ENCODE measurements around the gene GINS2.
A peak's percentile ranks its signal among the peaks of the same experiment; 100 is the strongest.

Gene GINS2

DNA sequence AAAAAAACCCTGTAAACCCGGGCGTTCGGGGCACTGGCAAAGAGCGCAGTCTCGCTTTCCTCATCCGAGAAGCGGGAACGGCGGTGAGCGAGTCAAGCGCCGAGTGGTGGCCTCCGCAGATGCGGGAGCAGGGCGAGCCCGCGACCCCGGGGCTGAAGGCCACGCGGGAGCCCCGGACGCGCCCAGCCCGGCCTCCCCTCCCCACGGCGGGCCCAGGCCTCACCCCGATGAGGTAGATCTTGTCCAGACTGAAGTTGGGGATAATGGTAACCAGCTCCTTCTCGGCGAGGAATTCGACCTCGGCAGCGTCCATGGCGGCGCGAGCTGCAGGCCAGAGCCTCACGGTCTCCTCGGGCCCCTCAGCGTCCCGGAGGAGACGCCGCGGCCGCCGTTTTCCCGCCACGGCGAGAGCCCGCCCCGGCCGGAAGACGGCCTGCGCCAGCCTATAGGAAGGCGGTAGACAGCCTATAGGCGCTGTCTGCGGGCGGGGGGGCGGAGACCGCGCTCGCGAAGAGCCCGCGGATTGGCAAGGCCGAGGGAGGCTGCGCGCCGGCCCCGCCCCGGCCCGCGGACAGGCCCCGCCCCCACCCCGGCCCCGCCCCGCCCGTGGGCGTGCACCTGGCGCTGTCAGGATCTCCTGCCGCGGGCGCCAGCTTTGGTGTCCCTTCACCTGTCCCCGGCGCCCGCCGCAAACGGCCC is at the start of gene GINS2:
TSS of gene GINS2 (minus strand) at position 369 of the 699 bp plus-strand sequence. CDS start at position 313, 56 bp downstream.
- DNase-seq: peak; percentile 85

DNA sequence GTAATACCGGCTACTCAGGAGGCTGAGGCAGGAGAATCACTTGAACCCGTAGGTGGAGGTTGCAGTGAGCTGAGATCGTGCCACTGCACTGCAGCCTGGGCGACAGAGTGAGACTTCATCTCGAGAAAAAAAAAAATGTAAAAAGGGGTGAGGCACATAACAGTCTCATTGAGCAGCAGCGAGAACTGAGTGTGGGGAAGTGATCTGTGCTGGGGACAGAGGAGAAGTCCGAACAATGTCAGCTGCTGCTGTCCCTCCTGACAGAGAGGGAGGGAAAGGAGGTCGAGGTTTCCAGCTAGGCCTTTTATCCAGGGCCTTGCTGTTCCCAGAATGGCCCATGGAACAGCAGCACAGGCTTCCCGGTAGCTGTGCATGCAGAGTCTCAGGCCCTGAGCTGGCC is 48.2 kb upstream of the GINS2 start:
- no peak for DNase-seq

DNA sequence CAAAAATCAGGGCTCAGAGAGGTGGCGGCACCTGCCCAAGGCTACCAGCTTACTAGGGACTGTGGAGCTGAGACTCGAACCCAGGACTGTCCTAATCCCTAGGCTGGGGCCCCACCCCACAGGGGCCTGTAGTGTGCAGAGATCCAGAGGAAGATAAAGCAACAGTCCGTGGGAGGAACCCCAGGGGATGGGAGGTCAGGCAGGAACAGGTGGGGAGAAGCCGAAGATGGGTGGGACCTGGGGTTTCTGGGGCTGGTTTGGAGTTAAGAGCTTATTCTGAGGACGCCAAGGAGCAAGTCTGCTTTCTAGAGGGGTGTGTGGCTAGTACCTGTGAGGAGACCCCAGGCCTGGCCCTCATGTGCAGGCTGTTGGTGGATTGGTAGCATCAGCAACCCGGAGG is 47.2 kb upstream of the GINS2 start:
- DNase-seq: no peak

DNA sequence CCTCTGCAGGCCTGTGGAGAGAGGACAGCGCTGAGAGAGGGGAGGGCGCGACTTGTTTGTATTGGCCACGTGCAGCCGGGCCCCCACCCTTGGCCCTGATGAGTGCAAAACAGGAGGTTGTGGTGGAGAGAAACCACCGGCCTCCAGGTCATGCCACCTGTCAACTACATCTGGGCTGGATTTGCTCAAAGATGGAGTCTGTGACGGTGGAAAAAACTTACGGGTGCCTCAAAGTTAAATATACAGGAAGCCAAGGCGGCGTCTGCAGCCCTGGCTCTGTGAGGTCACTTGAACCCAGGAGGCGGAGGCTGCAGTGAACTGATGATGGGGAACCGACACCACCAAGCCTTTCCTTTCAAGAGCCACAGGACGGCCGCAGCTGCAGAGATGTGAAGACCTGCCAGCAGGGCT is 46.5 kb upstream of the GINS2 start:
- DNase-seq: no peak

DNA sequence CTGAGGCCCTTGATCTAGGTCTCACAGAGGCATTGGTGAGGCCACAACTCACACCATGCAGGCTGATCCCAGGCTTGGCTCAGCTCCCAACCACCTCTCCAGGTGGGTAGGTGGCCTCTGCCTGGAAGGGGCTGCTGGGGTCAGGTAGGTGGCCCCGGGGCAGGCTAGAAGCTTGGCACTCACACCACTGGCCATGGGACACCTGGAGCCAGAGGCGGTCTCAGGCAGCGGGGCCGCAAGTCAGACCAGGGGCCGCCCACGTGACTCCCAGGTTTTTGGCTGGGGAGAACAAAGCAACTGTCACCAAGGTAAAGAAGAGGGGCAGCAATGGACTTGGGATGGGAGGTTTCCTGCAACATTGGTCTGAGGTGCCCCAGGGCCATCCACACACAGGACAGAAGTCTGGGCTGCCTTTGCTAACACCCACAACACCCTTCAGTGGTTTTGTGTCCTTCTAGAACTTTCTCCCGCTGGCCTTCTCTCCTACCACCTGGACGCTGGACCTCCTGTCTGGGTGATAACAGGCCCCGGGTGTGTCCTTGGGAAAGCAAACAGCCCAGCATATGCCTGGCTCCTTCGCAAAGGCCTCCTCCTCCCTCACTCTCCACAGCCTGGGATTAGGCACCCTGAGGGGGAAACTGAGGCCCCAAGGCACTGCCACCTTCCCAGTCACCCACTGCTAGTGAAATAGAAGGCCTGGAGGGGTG is 45.7 kb upstream of the GINS2 start:
- no peak for DNase-seq

DNA sequence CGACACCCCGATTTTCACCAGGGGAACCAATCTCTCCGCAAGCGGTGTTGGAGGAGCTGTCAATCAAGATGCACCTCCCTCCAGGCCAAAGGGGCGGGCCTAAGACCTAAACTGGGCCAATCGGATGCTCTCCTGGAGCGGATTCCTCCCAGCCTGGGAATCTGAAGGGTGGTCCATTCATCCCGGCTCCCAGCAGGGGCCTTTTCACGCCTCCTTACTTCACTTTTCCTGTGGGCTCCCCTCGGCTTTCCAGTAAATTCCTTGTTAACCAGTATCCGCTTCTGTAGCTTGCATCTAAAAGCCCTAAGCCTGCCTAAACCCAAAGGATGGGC is 45.1 kb upstream of the GINS2 start:
- DNase-seq: no peak

DNA sequence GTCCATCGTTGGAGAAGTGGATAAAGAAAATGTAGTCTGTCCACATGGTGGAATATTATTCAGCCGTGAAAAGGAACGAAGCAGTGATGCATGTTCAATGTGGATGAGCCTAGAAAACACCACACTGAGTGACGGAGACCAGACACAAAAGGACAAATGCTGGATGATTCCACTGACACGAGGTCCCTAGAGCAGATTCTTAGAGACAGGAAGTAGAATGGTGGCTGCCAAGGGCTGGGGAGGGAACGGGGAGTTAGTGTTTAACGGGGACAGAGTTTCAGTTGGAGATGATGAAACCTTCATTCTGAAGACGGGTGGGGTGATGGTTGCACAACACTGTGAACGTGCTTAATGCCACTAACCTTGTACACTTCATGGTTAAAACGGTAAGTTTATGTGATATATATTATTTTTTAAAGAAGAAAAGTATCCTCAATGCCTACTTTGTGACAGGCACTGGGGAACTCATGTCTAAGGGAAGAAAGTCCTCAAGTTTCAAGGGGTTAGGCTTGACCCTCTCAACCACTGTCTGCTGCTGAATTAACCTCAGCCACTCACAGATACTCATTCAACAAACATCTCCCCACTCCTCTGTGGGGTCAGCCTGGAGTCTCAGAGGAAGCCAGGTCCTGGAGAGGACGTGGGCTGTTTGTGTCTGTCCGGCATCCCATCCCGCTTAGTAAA is 44.5 kb upstream of the GINS2 start:
- no peak for DNase-seq

DNA sequence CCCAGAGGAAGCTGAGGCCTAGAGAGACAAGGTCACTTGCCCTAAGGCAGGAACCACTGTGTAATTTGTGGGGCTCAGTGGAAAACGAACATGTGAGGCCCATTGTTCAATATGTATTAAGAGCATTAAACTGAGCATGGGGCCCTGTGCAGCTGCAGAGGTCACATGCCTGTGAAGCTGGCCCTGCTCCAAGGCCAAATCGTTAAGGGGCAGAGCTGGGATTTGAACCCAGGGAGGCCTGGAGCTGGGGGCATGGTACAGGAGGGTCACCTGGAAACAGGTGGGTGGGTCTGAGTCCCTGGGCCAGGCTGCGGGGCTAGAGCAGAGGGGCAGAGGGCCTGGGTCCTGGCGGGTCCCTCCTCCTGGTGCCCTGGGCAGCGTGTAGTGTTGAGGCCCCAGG is 42.4 kb upstream of the GINS2 start:
- DNase-seq: no peak

DNA sequence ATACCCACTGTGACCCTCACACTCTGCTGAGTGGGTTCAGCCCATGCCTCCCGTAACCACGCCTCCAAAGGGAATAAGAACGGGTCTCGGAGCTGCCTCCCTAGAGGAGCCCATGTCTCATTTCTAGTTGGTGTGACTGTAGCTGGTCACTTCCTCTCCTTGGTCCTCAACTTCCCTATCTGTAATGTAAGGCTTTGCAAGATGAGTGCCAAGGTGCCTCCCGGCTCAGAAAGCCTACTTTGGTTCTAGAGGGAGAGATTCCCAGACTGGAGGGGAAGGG is 41.4 kb upstream of the GINS2 start:
- no peak for DNase-seq

DNA sequence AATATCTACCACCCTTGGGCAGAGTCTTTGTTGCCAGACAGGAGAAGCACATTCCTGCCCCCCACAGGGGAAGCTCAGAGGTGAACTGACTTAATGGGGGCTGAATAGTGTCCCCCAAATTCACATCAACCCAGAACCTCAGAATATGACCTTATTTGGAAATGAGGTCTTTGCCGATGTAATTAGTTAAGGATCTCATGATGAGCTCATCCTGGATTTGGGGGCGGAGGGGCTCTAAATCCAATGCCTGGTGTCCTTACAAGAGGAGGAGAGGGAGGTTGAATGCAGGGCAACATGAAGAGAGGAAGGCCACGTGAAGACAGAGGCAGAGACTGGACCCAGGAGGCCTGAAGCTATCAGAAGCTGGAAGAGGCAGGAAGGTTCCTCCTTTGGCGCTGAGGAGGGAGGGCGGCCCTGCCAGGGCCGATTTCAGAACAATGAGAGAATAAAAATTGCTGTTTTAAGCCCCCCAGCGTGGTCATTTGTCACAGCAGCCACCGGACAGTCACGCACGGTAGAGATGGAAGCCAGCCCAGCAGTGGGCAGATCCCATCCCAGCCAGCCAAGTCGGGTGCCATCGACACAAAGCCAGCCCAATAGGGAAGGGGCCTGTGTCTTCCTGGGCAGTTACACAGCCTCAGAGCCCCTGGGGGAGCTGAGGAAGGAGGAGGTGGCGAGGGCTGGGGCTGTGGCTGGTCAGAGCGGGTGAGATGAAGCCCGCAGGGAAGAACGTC is 40.9 kb upstream of the GINS2 start:
- DNase-seq: no peak

DNA sequence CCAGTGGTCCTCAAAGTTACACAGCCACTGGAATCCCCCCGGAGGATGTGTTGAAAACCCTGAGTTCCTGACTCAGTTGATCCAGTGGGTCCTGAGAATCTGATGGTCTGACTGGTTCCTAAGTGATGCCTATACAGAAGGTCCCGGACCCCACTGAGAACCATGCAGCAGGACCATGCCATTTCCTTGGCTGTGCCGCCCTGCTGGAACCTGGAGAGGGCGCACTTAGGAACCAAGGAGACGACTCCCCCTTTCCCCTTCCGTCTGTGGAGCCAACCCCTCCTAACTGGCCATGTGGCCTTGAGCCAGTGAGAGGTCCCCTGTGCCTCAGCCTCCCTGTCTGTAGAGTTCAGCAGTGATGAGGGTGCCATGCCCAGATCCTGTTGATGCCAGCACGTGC is 40.1 kb upstream of the GINS2 start:
- no peak for DNase-seq

DNA sequence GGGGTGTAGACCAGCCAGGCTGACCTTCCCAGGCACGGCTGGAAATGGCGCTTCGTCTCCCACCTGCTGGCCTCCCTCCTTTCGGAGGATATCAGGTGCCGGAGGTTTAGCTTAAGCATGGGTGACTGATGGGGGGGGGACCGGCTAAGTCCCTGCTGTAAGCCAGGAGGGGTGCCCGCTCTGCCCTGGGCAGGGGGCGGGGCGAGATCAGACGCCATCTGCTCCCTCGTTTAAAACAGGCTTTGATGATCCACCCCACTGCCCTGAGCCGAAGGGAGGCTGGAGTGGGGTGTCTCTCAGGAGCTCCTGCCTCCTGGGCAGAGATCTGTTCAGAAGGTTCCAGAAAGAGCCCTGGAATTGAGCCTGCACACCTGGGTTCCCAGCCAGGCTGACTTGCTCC is 36.2 kb upstream of the GINS2 start:
- DNase-seq: no peak

DNA sequence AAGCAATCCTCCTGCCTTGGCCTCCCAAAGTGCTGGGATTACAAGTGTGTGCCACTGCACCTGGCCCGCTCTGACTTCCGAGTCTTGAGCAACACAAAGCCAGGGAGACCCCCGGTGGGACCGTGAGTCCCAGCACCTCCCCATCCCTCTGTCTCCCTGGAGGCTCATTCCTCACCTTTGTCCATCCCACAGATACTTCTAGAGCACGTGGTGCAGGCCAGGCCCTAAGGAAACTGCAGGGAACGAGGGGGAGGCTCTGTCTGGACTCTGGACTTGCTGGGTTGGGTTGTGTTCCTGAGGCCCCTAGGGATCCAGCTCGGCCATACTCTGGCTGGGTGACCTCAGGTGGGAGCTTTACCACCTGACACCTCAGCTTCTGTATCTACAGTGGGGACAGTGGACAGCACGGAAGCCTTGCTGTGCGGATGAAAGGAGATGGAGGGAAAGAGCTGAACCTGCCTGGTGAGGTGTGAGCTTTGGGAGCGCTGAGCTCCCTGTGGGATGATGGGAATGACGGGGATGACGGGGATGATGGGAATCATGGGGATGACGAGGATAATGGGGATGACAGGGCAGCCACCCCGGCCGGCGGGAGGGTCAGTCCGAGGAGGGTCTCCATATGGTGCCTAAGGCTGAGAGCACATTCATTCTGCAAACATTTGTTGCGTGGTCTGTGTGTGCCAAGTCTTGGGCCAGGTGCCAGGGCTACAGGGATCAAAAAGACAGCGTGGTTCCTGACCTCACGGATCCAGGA is 35.5 kb upstream of the GINS2 start:
- DNase-seq: no peak

DNA sequence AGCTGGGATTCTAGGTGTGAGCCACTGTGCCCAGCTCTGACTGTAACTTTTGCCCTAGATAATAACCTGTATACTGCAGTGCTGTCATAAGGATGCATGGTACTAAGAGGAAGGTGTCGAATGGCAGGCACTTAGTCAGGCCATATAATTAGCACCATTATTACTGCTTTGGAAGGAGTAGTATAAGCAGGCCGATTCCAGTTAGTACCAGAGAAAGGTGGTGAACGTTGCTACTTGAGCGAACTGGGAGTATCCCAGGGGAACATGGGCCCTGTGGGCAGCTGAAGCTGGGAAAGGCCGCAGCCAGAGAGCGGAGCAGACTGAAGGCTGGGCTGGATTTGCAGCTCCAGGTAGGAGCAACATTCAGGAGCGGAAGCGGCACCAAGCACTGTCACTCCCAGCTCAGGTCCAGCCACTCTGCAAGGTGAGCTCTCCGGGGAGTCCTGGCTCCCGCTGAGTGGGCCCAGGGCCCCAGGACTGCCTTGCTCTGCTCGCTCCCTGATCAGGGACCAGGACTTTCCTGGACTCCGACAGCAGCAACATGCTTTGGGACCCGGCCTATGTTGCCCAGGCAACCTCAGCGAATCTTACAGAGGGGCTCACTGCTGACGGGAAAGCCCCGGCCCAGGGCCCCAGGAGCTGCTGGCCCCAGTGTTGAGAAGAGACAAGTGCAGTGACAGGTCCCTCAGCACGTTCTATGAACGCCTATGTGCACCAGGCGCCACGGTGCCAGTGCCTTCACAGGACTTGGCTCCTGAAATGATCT is 33.6 kb upstream of the GINS2 start:
- DNase-seq: no peak

DNA sequence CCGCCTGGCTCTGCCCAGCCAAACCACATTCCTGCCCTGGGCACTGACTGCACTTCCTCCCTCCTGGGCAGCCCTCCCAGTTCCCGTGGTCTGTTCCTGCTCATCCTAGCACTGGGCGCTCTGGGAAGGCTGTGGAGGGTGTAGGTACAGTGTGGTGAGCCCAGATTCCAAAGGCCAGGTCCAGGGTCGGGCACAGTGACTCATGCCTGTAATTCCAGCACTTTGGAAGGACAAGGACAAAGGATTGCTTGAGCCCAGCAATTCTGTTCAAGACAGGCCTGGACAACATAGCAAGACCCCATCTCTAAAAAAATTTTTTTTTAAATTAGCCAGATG is 31.5 kb upstream of the GINS2 start:
- DNase-seq: no peak

DNA sequence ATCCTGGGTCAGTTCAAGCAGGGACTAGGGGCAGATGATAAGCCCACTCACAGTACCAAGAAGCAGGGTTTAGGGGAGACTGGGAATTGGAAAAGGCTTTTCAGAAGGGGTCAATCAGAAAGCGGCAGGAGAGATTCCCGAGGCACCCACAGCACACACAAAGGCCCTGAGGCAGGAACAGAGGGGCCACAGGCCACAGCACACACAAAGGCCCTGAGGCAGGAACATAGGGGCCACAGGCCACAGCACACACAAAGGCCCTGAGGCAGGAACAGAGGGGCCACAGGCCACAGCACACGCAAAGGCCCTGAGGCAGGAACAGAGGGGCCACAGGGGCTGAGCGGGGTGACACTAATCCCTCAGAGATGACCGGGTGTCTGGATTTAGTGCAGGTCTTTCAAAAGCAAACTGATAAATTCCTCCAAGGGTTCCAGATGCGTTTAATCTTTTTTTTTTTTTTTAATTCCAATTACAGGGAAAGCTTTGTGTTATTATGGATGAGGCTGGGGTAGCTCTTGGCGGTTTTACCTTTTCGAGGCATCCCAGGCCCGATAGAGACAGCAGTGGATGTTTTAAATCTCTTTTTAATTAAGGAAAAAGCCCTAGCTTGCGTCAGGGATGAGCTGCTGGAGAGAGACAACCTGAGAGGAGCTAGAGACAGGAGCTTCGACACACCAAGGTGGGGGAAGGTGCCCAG is 31.0 kb upstream of the GINS2 start:
- no peak for DNase-seq

DNA sequence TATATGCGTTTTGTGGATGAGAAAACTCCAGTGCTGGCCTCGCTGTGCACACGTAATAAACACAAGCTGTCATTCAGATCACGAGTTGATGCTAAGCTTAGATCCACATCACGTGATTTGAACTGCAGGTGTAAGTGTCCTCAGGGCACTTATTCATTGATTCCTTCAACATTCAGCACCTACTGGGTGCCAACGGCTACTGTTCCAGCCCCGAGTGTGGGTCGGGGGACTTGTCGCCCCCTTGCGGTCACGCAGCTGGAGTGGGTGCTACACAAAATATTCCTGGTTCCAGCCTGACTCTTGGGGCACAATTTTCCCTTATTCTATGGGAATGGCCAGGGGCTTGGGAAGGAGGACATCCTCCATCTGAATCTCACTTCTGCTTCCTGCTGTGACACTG is 29.9 kb upstream of the GINS2 start:
- DNase-seq: no peak

DNA sequence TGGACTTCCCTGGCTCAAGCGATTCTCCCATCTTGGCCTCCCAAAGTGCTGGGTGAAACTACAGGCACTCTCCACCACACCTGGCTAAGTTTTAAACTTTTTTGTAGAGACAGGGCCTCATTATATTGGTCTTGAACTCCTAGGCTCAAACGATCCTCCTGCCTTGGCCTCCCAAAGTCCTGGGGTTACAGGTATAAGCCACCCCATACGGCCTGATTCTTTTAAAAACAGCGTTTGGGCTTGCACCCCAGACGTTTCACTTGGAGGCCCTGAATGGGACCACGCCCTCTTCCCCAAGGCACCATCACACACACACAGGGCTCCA is 29.4 kb upstream of the GINS2 start:
- DNase-seq: no peak

DNA sequence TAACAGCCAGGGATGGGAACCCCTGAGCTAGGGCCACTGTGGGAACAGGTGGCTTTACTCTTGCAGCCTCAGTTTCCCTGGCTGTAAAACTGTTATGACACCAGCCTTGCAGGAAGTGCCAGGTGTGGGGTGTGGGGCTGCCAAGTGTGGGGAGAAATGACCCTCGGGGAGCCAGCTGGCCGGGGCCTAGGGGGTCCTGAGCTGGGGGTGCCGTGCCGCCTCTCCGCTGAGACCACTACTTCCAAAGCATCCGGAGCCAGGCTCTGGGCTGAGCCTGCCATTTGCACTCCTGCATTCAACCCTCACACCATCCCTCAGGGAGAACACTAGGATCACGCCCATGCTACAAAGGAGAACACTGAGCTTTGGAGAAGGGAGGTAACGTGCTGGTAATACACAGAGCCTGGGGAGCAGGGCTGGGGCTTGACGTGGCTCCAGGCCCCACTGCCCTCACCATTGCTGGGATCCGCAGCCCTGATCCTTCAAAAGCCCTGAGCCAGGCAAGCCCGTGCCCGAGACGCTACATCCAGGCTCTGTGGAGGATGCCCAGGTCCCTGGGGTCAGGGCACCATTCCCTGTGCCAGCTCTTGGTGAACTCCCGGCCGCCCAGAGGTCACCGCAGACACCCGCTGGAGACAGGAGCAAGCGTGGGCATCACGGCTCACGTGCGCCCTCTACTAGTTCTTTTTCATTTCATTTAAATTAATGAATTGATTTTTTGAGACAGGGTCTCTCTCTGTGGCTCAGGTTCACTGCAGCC is 28.8 kb upstream of the GINS2 start:
- DNase-seq: peak; percentile 38

DNA sequence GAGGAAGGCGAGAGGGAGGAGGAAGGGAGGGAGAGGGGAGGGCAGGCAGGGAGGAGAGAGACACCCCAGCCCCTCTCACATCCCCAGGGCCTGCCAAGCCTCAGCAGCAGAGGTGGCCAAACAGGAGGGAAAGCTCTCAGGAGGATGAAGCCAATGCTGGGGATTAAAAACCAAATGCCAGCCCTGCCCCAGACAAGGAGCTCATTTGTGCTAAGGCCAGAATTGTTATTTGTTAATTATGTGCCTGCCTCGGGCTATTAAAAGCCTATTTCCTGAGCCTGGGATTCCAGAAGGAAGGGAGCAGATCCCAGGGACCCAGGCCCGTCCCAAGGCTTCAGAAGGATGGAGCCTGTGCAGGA is 27.9 kb upstream of the GINS2 start:
- DNase-seq: no peak

DNA sequence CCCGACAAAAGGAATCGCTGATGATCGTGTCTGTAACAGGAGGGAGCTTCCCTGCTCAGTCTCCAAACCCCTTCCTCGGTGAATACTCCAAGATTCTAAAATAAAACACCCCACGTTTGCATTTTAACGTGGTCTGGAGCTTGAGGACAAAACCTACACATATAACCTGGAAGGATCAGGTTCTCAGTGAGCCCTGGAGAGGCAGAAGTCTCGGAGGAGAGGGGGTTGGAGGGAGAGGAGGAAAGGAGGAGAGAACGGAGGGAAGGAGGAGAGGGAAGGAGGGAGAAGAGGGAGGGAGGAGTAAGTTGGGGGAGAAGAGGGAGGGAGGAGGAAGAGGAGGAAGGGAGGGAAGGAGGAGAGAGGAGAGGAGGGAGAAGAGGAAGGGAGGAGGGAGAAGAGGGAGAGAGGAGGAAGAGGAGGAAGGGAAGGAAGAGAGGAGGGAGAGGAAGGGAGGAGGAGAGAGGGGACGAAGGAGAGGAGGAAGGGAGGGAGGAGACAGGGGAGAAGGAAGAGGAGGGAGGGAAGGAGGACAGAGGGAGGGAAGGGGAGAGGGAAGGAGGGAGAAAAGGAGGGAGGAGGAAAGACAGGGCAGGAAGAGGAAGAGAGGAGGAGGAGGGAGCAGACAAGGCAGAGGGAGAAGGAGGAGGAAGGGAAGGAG is 27.4 kb upstream of the GINS2 start:
- no peak for DNase-seq
